Spinal cord (tissue), 10 donors: ENCODE data around the gene SFMBT1. TPM values are rescaled to one million over a fixed set of nuclear protein-coding genes. Genes with fewer than 3 reads are reported as not detected.

ENCODE experiments used
- DNase-seq, 6 donors: peaks; one replicate each; pipeline versions ENCODE4 v3.0.0 to v3.0.0-alpha.2; 2013 to 2015; ENCODE audit warnings: low spot score in 6 of 6, low read depth in 4 of 6
- H3K27ac ChIP-seq: one replicate; pipeline ENCODE4 v1.5.1; 2013; ENCODE audit warnings: low read depth, low read length, control low read depth
- H3K27me3 ChIP-seq: one replicate; pipeline ENCODE4 v1.6.1; 2013; ENCODE audit warnings: low read length; ENCODE audit not compliant: control insufficient read depth, insufficient read depth
- H3K36me3 ChIP-seq: one replicate; pipeline ENCODE4 v1.6.1; 2013; ENCODE audit warnings: low read length; ENCODE audit not compliant: control insufficient read depth, insufficient read depth
- H3K4me1 ChIP-seq: one replicate; pipeline ENCODE4 v1.6.1; 2013; ENCODE audit warnings: low read length; ENCODE audit not compliant: control insufficient read depth, insufficient read depth
- H3K4me3 ChIP-seq: one replicate; pipeline ENCODE4 v1.5.1; 2013; ENCODE audit warnings: low read depth, low read length, control low read depth
- H3K9me3 ChIP-seq: one replicate; pipeline ENCODE4 v1.6.1; 2013; ENCODE audit warnings: low read length; ENCODE audit not compliant: control insufficient read depth, insufficient read depth
- WGBS: methylation state at CpG from one replicate; pipeline ENCODE4 v1.1.5; 2013; ENCODE audit warnings: missing lambda C conversion rate; ENCODE audit not compliant: insufficient coverage; 5-methylcytosine and 5-hydroxymethylcytosine counted together
- polyA plus RNA-seq, 2 donors: library from polyadenylated mRNA; unstranded; fragments of 120-200 nt; gene quantifications; one replicate each; pipeline ENCODE4 v1.2.1, GENCODE V29; 2013; ENCODE audit not compliant: insufficient read length in 2 of 2
- total RNA-seq, 2 donors: library from RNA; depleted of rRNA in 1 of 2; stranded (reverse); fragments of 120-200 nt in 1 of 2; fragments of >200 nt in 1 of 2; gene quantifications; one replicate each; pipeline versions ENCODE4 v1.2.3 to v1.2.4, GENCODE V29; 2013 to 2014
- donor health status: healthy.

SFMBT1 gene
- total and polyA plus RNA-seq, 4 donors: 10.0 to 16.9 (median 12.9) TPM

GRCh38 chr3:52894756-52895155 lies 151.1 kb downstream of the SFMBT1 start:
- H3K4me3 ChIP-seq: no peak overlapping the region
- H3K27me3 ChIP-seq: no peaks in the 10 kb centered on the region
- H3K27ac ChIP-seq: no peak overlapping the region
- peaks cover 14% of the 10 kb centered on the region for H3K36me3 ChIP-seq
- peaks cover 31% of the 10 kb centered on the region for H3K4me1 ChIP-seq
- H3K9me3 ChIP-seq: no peaks in the 10 kb centered on the region
- 90% methylated on average over 9 of the region's 10 CpGs for WGBS
- no peak for DNase-seq

GRCh38 chr3:52893723-52894122 lies 152.2 kb downstream of the SFMBT1 start:
- Histone ChIP-seq H3K36me3 (peaks cover 14% of the 10 kb centered on the region), H3K27ac (peak overlapping the region; percentile 16), H3K27me3 (no peaks in the 10 kb centered on the region), H3K9me3 (no peaks in the 10 kb centered on the region), H3K4me3 (no peak overlapping the region), H3K4me1 (peaks cover 35% of the 10 kb centered on the region)
- WGBS: 52% methylated on average over 3 of the region's 4 CpGs
- DNase-seq: peak in 1 of 6 donors; percentile 76

DNA sequence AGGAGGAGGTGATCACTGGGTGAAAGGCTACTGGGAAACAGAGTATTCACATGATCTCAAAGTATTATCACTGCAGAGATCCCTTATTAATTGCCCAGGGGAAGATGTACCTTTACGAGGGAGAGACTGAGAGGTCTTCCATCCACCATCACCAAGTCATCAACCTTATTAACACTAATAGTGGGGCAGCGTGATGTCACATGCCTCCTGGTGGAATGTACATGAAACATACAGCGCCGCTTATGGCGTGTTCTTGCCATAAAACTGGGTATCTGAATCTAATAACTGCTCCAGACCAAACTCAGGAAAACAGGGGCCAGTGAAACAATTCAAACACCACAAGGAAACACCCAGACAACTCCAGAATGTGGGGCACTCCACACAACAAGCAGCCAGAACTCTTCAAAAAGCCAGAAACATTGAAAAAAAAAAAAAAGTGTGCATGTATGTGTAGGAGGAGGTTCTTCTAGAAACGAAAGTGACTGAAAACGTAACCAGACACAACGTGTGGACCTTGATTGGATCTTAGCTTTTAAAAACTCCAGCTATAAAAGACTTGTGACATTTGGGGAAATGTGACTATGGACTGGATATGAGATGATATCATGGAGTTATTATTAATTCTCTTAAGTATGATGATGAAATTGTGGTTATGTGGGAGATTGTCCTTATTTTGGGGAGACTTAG lies 153.1 kb downstream of the SFMBT1 start:
- H3K36me3 ChIP-seq: peaks cover 14% of the 10 kb centered on the region
- no peak overlapping the region for H3K4me3 ChIP-seq
- H3K9me3 ChIP-seq: no peaks in the 10 kb centered on the region
- no peaks in the 10 kb centered on the region for H3K27me3 ChIP-seq
- DNase-seq: no peak
- peaks cover 35% of the 10 kb centered on the region for H3K4me1 ChIP-seq
- H3K27ac ChIP-seq: peak overlapping the region; percentile 54
- 100% methylated on average over 4 of the region's 8 CpGs for WGBS

- DNase-seq: no peak
- 83% methylated on average over 2 of the region's 5 CpGs for WGBS
- H3K4me1 ChIP-seq: peaks cover 35% of the 10 kb centered on the region
- peaks cover 14% of the 10 kb centered on the region for H3K36me3 ChIP-seq
- H3K9me3 ChIP-seq: no peaks in the 10 kb centered on the region
- no peaks in the 10 kb centered on the region for H3K27me3 ChIP-seq
- peak overlapping the region; percentile 2 for H3K27ac ChIP-seq
- no peak overlapping the region for H3K4me3 ChIP-seq
Measured at GRCh38 chr3:52892290-52892624, 153.6 kb downstream of the SFMBT1 start.

GRCh38 chr3:52891615-52892081 lies 154.2 kb downstream of the SFMBT1 start:
- H3K4me1 ChIP-seq: peaks cover 30% of the 10 kb centered on the region
- H3K27me3 ChIP-seq: no peaks in the 10 kb centered on the region
- no peak overlapping the region for H3K4me3 ChIP-seq
- no CpG with 5 or more reads among the region's 2 CpGs for WGBS
- no peak for DNase-seq
- H3K27ac ChIP-seq: peak overlapping the region; percentile 2
- H3K36me3 ChIP-seq: peaks cover 14% of the 10 kb centered on the region
- H3K9me3 ChIP-seq: no peaks in the 10 kb centered on the region

GRCh38 chr3:52891164-52891563 lies 154.7 kb downstream of the SFMBT1 start:
- Histone ChIP-seq H3K27me3 (no peaks in the 10 kb centered on the region), H3K36me3 (peaks cover 14% of the 10 kb centered on the region), H3K9me3 (no peaks in the 10 kb centered on the region), H3K4me1 (peaks cover 28% of the 10 kb centered on the region), H3K27ac (no peak overlapping the region), H3K4me3 (no peak overlapping the region)
- DNase-seq: no peak
- WGBS: 89% methylated on average over 3 of the region's 9 CpGs

GRCh38 chr3:52890735-52891134 lies 155.1 kb downstream of the SFMBT1 start:
- H3K4me1 ChIP-seq: peaks cover 28% of the 10 kb centered on the region
- no peak overlapping the region for H3K27ac ChIP-seq
- no peak overlapping the region for H3K4me3 ChIP-seq
- no peaks in the 10 kb centered on the region for H3K9me3 ChIP-seq
- WGBS: 100% methylated on average over 2 of the region's 5 CpGs
- no peak for DNase-seq
- H3K27me3 ChIP-seq: no peaks in the 10 kb centered on the region
- H3K36me3 ChIP-seq: peaks cover 14% of the 10 kb centered on the region

- peaks cover 12% of the 10 kb centered on the region for H3K36me3 ChIP-seq
- no peak overlapping the region for H3K27ac ChIP-seq
- H3K4me3 ChIP-seq: no peak overlapping the region
- no peaks in the 10 kb centered on the region for H3K9me3 ChIP-seq
- H3K27me3 ChIP-seq: no peaks in the 10 kb centered on the region
- peaks cover 23% of the 10 kb centered on the region for H3K4me1 ChIP-seq
- DNase-seq: peak in 1 of 6 donors; percentile 7
- WGBS: 68% methylated on average over 7 of the region's 8 CpGs
Measured at GRCh38 chr3:52889901-52890300, 156.0 kb downstream of the SFMBT1 start.

DNA sequence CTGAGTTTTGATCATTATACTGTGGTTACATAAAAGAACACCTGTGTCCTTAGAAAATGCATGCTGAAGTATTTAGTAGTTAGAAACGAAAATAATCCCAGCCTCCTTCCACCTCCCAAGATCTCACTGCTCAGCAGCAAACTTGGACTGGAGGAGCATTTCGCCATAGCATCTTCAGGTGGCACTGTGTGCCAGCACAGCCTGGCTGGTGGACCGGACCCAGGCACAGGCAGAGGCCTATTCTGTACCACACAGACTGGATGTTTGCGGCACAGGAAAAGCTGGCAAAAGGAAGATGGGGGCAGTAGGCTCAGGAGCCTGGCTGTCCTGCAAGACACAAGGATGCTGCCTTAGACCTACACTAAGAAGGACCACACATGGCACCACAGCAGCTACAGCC lies 158.7 kb downstream of the SFMBT1 start:
- WGBS: 100% methylated on average over 3 of the region's 4 CpGs
- Histone ChIP-seq H3K27ac (no peak overlapping the region), H3K9me3 (no peaks in the 10 kb centered on the region), H3K4me1 (peaks cover 19% of the 10 kb centered on the region), H3K27me3 (no peaks in the 10 kb centered on the region), H3K36me3 (peaks cover 8% of the 10 kb centered on the region), H3K4me3 (no peak overlapping the region)
- DNase-seq: no peak

GRCh38 chr3:52886049-52886730 lies 159.7 kb downstream of the SFMBT1 start:
- Histone ChIP-seq H3K4me3 (no peak overlapping the region), H3K27ac (no peak overlapping the region), H3K9me3 (no peaks in the 10 kb centered on the region), H3K4me1 (peaks cover 12% of the 10 kb centered on the region), H3K27me3 (no peaks in the 10 kb centered on the region), H3K36me3 (peaks cover 5% of the 10 kb centered on the region)
- 92% methylated on average over 3 of the region's 5 CpGs for WGBS
- DNase-seq: no peak
